HG03066 (cell line): Measurements from ENCODE around the gene SETDB1.
"Not testable (repeated sequence)": the region's sequence is repeated elsewhere in the genome, so short reads cannot be mapped to it uniquely, and the experiment has no call there.

Experiments used
- ATAC-seq: cut with Tn5 transposase; IDR thresholded peaks from one replicate; pipeline ENCODE4 v1.9.1; 2021; ENCODE audit warnings: low read depth; ENCODE audit not compliant: unreplicated experiment

SETDB1 gene

DNA sequence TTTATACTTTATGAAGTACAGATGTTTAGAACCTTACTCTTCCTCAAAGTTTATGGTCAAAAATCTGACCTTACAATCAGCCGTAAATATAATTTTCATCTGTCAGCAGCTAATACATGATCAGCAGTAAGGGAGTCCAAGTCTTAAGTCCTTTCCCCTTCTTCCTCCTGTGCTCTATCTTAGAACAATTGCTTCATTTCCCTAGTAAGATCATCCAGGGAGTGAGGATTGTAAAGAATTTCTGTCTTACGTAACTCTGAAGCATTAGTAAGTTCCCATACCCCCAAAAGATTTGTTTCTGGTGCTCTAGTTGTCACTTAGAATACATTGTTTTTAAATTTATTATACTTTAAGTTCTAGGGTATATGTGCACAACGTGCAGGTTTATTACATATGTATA lies 2.1 kb downstream of the SETDB1 start:
- no peak for ATAC-seq

DNA sequence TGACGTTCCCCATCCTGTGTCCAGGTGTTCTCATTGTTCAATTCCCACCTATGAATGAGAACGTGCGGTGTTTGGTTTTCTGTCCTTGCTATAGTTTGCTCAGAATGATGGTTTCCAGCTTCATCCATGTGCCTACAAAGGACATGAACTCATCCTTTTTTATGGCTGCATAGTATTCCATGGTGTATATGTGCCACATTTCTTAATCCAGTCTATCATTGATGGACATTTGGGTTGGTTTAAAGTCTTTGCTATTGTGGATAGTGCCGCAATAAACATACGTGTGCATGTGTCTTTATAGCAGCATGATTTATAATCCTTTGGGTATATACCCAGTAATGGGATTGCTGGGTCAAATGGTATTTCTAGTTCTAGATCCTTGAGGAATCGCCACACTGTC lies 2.6 kb downstream of the SETDB1 start:
- ATAC-seq = not testable (repeated sequence)

DNA sequence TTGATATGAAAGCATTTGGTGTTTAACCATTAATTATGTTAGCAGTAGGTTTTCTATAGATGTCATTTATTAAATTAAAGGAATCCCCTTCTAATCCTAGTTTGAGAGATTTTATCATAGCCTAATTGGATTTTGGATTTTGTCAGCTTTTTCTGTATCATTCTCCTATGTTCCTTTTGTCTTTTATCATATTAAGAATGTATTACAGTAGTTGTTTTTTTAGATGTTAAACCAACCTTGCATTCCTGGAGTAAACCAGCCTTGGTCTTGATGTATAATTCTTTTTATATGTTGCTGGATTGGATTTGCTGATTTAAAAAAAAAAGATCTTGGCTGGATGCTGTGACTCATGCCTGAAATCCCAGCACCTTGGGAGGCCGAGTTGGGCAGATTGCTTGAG lies 5.6 kb downstream of the SETDB1 start:
- no peak for ATAC-seq

DNA sequence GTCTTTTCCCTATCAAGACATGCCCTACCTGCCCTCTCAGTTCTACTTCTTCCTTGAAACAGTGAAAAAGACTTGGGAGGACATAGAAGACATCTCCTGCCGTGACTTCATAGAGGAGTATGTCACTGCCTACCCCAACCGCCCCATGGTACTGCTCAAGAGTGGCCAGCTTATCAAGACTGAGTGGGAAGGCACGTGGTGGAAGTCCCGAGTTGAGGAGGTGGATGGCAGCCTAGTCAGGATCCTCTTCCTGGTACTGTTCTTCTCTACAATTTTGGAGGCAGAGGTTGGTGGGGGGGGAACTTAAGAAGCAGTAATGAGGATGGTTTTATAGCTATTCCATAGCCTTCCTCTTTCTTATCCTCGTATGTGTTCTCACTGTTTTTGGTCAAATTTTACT lies 18.7 kb downstream of the SETDB1 start:
- no peak for ATAC-seq

DNA sequence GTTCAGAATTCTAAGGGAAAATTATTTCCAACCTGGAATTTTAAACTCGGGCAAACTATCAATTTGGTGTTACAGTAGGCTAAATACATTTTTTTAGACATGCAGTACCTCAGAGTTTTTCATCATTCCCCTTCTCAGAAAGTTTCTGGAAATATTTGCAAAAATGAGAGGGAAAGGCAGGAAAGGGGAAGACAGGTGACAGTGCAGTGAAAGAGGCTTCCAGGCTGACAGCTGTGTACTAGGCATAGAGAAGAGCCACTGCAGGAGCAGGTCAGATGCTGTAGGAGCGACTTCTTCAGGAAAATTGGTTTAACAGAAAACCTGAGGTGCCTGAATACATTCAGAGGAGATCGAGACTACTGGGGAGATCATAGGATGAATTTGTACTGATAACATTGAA lies 28.5 kb downstream of the SETDB1 start:
- no peak for ATAC-seq

DNA sequence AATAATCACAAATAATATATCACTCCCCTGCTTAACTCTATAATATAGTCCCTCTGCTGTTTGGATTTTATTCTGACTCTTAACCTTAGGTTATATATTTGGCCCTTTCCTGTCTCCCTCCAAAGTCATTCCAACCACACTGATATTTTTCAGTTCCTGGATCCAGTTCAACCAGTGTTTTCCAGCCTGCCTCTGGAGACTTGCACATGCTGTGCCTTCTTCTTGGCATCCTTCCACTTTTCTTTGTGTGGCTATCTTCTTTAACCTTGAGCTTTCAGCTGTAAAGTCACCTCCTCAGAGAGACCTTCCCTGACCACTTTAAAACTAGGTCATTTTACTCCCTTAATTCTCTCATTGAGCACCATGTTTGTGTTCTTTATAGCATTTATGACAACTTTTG lies 29.1 kb downstream of the SETDB1 start:
- no peak for ATAC-seq

DNA sequence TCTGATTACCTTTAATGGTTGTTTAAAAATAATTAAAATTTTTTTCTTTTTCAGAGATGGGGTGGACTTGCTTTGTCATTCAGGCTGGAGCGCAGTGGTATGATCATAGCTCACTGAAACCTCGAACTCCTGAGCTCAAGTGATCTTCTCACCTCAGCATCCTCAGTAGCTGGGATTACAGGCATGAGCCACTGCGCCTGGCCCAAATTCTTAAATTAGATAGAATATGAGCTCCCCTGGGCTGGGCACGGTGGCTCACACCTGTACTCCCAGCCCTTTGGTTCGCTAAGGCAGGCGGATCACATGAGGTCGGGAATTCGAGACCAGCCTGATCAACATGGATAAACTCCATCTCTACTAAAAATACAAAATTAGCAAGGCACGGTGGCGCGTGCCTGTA lies 31.5 kb downstream of the SETDB1 start:
- no peak for ATAC-seq

DNA sequence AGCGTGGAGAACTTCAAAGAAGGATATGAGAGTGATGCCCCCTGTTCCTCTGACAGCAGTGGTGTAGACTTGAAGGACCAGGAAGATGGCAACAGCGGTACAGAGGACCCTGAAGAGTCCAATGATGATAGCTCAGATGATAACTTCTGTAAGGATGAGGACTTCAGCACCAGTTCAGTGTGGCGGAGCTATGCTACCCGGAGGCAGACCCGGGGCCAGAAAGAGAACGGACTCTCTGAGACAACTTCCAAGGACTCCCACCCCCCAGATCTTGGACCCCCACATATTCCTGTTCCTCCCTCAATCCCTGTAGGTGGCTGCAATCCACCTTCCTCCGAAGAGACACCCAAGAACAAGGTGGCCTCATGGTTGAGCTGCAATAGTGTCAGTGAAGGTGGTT lies 34.5 kb downstream of the SETDB1 start:
- ATAC-seq = no peak

DNA sequence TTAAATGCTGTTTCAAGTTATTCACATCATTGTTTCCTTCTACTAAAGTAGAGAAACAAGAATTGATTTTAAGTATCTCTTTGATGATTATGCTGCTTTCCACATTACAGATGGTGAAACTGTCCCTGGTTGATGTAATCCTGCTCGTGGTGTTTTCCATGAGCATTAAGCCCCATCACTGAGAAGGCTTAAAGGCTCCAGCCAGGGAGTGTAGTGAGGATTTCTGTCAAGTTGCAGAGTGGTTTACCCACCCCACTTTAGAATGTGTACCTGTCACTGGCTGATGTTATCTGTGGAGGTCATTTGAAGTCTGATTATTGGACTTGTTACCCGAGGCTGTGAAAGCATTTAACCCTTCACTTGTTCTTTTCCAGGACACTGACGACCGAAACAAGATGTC lies 35.6 kb downstream of the SETDB1 start:
- no peak for ATAC-seq

DNA sequence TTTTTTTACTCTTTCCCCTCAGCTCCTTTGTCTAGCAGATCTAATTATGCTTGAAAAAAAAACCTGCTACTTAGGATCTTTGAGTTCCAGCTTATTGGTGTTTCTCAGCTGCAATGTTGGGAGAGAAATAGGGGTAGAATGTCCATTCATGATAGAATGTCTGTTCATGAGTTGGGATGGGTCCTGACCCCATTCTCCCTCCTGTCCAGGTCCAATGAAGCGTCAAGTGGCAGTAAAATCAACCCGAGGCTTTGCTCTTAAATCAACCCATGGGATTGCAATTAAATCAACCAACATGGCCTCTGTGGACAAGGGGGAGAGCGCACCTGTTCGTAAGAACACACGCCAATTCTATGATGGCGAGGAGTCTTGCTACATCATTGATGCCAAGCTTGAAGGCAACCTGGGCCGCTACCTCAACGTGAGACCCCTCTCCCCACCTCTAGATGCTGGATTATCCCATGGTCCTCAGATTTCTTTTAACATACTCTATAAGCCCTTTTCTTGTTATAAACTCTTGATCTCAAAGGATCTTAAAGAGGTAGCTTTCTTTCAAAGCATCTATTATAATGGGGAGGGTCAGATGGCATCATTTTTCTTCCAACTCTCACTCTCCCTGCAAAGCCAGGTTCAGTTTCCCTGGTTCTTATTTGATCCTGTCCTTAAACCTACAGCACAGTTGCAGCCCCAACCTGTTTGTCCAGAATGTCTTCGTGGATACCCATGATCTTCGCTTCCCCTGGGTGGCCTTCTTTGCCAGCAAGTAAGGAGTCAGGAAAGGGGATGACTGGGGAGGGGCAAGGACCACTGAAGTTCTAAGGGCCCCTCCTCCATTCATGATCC lies 37.4 kb downstream of the SETDB1 start:
- no peak for ATAC-seq

DNA sequence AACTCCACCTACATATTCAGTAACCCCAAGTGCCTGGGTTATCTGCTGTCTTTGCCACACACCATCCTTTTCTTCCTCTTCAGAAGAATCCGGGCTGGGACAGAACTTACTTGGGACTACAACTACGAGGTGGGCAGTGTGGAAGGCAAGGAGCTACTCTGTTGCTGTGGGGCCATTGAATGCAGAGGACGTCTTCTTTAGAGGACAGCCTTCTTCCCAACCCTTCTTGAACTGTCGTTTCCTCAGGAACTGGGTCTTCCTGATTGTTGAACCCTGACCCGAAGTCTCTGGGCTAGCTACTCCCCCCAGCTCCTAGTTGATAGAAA lies 38.0 kb downstream of the SETDB1 start:
- no peak for ATAC-seq

DNA sequence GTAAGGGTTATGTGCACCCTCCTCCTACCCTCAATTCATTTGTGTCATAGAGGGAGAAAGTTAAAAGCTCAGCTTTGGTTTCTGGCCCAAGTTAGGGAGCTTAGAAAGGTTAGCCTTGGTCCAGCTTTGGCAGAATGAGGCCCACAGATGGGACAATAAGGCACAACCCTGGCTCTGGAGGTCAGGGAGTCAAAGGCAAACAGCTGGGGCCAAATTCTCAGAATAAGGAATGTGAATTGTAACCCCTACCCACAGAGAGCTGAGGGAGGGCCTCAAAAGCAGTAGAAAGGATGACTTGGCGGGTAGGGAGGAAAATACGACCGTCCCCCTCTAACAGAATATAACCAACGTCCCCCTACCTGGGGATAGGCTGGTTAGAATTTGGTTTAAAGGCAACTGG lies 39.4 kb downstream of the SETDB1 start:
- no peak for ATAC-seq

DNA sequence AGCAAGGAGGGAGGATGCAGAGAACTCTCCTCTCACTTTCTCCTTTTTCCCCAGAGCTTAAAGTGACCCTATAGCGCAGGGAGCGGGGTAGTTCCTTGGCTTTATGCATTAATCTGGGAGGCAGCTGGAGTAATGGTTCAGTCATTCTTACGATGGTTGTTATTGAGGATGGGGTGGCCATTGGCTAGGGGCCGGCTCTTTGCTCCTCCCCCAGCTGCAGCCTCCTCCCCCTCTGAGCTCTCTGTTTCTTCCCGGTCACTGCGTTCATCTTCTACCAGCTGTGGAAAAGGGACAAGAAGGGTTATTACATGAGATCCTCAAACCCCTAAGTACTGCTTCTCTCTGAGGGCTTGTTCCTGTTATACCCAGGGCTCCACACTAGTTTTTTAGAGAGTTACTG lies 39.8 kb downstream of the SETDB1 start:
- ATAC-seq = no peak

DNA sequence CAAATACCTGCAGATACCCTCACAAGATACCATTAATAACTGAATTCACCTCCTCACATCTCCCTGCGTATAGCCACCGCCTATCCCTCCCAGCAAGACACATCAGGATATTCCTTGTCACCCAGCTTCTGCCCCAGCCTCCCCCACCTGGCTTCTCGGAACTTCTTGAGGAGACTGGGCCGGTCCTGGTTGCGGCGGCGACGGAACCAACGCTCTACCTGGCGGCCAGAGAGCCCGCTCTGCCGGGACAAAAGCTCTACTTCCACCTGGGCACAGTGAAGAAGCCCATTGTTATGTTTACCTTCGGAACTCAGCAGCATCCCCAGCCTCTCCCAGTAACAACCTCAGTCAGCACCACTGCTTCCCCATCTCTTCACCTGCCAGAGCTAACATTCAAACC lies 41.8 kb downstream of the SETDB1 start:
- ATAC-seq = no peak

DNA sequence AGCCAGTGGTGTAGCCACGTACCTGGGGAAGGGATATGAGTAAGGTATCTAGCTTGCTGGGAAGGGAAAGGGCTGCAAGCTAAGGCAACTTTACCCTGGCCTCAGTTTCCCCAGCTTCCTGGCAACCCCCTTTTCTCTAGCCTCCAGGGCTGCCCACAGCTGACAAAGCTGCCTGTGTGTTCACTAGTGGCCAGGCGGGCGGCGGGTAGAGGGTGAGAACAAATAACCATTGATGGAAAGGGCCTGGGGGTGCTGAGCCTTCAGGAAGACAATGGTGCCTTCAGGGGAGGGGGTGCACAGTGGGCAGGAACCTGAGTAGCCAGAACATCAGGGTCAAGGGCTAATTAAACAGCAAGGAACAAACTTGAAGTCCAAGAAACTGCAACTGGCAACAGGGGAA lies 42.3 kb downstream of the SETDB1 start:
- ATAC-seq = no peak

DNA sequence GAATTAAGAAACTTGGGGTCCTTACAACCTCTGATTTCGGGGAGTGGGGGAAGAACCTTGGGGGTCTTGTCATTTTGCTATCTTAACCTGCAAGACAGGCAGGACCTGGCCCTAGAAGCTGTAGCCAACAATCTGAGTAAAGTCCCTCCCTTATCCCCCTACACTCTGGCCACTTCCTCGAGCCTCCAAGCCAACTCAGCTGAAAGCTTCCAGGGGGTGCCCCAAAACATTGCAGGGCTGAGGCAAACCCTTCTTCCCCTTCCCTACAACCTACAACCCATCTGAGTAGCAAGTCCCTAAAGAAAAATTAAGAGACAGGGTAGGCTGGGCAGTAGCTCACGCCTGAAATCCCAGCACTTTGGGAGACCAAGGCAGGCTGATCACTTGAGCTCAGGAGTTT lies 43.5 kb downstream of the SETDB1 start:
- no peak for ATAC-seq

DNA sequence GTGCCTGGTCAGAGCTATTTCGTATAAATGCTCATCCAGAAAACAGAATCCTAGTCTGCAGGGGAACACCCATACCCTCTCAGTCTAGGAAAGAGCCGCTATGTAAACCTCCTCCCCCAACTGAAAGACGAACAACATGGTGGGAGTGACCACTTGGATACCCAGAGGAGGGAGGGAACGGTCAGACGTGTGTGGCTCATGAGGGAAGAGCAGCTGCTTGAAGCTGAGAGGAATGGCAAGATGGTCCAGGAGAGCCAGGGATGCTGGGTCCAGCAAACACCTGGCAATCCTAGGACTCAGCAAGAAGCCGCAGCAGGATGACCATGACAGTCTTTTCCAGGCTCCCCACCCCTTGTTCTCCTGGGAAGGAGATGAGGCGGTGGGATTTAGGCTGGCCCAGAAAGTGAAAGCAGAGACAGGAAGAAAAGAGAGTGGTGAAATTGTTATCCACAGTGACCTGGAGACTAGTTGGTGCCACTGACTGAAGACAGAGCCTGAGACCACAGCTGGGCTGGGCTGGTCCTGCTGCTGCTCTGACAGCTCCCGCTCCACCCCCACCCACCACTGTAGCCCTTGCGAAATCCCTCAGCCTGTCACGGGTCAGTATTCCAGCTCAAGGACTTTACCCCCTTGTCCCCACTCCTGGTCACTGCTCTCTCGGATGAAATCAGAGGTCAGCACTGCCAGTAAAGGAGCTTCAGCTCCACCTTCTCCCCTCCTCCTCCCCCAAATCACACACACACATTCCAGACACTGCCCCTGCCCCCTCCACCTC lies 44.8 kb downstream of the SETDB1 start:
- ATAC-seq = no peak

DNA sequence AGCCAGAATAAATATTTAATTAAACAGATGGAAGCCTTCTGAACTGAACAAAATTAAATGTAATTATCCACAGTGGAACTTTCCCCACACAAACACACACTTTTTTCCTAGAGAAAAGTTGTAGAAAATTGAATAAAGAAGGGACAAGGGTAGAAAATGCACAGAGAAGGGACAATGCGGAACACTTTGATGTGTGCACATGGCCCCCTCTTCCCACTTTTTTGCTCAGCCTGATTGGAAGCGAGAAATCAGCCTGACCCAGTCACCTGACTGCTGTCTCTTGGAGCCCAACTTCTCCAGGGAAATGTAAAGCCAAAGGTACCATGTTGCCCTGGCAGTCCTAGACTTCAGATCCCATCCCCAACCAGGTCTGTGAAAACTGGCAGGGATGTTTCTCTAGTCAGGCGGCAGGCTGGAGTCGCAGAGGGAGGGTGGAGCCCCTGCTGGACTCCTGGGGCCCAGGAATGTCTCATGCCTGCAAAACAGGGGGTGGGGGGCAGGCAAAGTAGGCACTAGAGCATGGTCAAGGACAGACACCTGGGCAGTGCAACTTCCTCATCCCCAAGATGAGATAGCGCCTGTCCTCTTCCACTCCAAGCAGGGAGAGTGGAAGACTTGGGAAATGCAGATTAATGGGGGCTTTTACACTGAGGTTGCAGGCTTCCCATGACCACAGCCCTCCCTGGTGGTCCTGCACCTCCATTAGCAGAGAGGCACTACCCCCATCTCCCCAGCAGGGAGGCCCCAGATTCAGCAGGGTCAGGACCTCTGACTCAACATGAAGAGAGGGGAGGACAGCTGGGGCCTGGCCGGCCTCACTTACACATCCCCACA lies 45.6 kb downstream of the SETDB1 start:
- no peak for ATAC-seq

DNA sequence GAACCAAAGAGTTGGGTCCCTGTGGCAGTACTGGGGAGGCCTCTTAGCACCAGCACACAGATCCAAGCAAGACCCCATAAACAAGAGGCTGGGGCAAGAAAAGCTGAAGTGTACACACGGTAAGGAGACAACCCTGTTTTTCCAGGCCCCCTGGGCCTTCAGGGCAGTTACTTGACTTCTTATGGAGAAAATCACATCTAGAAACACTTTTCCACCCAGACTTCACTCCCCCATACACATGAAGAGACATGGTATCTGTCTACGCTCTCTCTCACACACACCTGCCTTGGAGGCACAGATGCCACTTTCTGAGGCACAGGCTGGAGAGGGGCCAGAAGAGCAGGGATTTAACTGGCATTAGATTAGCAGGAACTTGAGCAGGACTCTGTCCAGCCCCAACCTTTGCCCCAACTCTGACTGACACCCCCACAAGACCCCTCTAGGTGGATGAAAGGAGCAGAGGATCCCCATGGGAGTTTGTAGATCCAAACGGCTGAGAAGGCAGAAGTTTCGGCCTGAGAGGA lies 46.3 kb downstream of the SETDB1 start:
- no peak for ATAC-seq

DNA sequence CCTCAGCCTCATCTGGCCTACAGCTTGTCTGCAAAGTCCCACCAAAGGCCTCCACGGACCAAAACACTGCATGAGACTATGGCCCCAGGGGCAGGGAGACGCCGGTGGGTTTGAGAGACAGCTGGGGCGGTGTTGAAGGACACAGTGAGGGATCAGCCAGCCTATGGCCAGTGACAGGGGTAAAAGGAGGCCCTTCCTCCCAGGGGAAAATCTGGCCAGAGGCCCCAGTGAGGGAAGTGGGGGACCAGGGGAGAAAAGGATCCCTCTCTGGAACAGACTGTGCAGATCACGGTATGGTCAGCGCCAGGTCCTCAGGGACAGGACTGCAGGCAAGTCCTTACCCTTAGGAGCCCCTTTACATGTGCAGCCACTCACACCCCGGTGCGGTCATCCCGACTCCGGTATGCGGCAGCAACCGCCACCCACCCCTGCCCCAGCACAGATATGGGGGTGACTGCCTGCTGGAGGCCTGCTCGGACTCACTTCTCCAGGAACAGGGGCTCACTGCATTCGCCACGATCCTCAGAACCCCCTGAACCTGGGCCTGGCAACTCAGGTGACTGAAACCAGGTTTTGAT lies 47.2 kb downstream of the SETDB1 start:
- ATAC-seq = no peak
